ENCODE data around the gene TAP2.
A peak's percentile ranks its signal among the peaks of the same experiment; 100 is the strongest.
"Not testable (repeated sequence)": the region's sequence is repeated elsewhere in the genome, so short reads cannot be mapped to it uniquely, and the experiment has no call there.

TAP2 gene

GRCh38 chr6:32838114-32838958 is at the start of gene TAP2:
TAP2 (minus strand) TSS chr6:32838739; CDS start chr6:32838233, 506 bp downstream.
- DNase-seq (ENCODE audit: low read depth) = peak; percentile 74

GRCh38 chr6:32887616-32888015 is 49.1 kb upstream of the TAP2 start:
- no peak for DNase-seq (ENCODE audit: low read depth)

- peak; percentile 84 for DNase-seq (ENCODE audit: low read depth)
These were observed 48.3 kb upstream of the TAP2 start for GRCh38 chr6:32886681-32887383.

DNA sequence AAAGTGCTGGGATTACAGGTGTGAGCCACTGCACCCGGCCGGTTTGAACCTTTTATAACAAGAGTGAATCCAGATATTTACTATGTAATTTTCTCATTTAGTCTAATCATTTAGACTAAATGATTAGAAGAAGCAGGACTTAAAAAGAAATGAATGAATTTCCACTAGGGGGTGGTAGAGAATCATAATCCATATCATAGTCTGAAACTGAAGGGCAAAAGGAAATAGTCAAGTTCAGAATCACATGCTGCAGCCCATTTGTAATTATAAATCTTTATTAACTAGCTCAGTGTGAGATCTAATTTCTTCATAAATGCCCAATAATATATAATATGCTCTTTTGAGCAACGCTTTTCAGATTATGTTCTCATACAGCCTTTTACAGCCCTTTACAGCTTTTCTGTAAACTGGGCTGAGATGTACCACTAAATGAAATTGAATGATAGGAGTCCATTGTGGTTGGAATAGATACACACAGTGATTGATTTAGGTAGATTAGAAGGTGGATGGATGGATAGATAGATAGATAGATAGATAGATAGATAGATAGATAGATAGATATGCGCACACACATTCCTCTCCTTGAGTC is 47.3 kb upstream of the TAP2 start:
- peak; percentile 53 for DNase-seq (ENCODE audit: low read depth)

DNA sequence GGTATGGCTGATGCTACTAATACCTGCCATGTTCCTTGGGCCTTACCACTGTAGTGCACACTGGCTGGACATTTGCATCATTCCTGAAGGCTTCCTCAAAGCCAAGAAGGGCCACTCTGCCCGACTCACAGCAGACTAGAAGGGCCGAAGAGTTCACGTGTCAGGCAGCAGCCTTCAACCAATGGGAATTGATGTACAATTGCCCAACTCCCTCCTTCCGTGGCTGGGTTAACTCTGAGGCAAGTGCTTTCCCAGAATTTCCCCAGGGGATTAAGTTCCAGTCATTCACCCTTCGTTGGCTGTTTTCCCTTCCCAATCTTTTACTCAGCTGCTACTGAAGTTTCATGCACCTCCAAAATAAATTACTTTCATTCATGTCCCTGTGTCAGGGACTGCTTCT is 45.2 kb upstream of the TAP2 start:
- DNase-seq (ENCODE audit: low read depth) = no peak

DNA sequence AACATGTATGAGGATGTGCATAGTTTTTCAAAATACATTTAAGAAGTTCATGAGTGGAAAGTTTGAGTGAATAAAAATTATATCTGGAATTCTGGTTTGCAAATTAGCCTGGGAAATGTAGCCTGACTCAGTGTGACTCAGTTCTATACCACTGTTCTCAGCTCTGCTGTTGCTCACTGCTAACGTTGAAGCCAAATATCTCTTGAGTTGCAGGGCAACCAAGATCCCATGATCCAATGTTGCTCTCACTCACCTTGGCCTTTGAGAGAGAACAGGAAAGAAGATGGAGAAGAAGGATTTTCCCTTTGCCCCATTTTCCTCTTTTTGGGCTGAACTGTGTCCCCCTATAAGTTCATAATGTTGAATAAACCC is 44.3 kb upstream of the TAP2 start:
- DNase-seq (ENCODE audit: low read depth) = peak; percentile 61

DNA sequence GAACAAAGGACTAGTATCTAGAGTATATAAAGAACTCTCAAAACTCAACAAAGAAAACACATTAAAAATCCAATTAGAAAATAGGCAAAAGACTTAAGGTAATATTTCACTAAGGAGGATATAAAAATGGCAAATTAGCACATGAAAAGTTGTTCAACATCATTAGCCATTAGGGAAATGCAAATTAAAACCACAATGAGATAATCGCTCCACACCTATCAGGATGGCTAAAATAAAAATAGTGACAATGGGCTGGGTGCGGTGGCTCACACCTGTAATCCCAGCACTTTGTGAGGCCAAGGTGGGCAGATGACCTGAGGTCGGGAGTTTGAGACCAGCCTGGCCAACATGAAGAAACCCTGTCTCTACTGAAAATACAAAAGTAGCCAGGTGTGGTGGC is 42.4 kb upstream of the TAP2 start:
- DNase-seq (ENCODE audit: low read depth) = not testable (repeated sequence)

GRCh38 chr6:32879691-32880090 is 41.2 kb upstream of the TAP2 start:
- no peak for DNase-seq (ENCODE audit: low read depth)

- DNase-seq (ENCODE audit: low read depth) = no peak
These were observed 38.1 kb upstream of the TAP2 start for GRCh38 chr6:32876603-32877002.

GRCh38 chr6:32873947-32874346 is 35.4 kb upstream of the TAP2 start:
- not testable (repeated sequence) for DNase-seq (ENCODE audit: low read depth)

- peak; percentile 53 for DNase-seq (ENCODE audit: low read depth)
These were observed 29.8 kb upstream of the TAP2 start for GRCh38 chr6:32868257-32868788.

- no peak for DNase-seq (ENCODE audit: low read depth)
These were observed 29.2 kb upstream of the TAP2 start for GRCh38 chr6:32867554-32868256.

DNA sequence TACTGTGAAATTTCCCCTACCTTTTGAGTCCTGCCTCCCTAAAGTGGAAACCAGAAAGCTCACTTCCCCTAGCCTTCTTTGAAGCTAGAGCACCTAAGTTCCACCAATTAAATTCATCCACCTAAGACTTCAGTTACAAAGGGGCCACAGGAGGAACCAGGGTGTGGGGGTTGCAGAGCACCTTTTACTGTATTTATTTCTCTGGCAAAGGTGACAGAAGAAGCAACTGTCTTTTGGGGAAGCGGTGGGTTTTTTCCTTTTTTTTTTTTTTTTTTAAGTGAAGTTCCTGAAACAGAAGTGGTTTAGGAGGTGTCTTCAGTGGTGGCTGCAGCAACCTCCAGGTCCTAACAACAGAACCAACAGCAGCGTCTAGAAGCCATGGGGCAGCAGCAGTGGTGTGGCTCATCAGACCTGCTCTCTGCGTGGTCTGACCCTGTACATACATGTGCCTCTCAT is 28.5 kb upstream of the TAP2 start:
- DNase-seq (ENCODE audit: low read depth) = no peak

GRCh38 chr6:32865724-32866443 is 27.3 kb upstream of the TAP2 start:
- no peak for DNase-seq (ENCODE audit: low read depth)

DNA sequence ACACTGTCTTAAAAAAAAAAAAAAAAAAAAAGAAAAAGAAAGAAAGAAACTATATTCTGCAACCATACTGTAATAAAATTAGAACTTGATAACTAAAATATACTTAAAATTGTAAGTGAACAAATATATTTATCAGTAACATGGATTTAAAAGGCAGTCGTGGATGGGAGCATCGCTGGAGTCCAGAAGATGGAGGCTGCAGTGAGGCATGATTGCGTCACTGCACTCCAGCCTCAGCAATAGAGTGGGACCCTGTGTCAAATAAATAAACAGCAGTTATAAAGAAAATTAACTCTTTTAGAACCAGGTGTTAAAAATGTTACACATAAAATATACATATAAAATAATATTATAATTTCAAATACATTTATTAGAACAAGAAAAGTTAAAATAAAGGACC is 24.2 kb upstream of the TAP2 start:
- DNase-seq (ENCODE audit: low read depth) = no peak

DNA sequence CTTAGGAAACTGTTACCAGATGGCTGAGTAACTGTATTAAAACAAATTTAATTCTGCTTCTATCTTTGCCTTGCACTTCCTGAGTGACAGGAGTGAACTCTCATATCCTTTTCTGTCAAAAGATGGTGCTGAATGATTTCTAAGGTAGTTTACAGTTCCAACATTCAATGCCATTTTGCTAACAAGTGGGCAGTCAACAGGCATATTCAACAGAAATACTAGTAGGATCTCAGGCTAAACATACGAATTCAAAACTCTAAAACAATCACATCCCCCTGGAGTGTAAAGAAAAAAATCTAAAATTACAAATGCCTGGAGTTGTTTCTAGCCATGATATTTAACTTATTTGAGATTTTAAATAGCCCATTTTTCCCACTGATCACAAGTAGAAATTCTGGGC is 22.1 kb upstream of the TAP2 start:
- DNase-seq (ENCODE audit: low read depth) = no peak

DNA sequence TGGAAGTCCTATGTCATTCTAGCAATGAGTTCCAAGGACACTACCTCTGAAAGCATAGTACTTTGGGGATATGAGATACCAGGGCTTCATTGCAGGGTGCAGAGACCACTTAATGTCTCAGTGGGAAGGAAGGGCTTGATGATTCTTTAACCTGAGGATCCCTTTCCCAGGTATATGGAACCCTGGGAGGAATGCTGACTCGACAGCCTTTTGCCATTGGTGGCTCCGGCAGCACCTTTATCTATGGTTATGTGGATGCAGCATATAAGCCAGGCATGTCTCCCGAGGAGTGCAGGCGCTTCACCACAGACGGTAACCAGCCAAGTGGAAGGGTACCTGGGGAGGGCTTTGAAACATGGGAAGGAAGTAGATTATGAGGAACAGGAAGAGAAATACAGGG is 19.7 kb upstream of the TAP2 start:
- DNase-seq (ENCODE audit: low read depth) = no peak

DNA sequence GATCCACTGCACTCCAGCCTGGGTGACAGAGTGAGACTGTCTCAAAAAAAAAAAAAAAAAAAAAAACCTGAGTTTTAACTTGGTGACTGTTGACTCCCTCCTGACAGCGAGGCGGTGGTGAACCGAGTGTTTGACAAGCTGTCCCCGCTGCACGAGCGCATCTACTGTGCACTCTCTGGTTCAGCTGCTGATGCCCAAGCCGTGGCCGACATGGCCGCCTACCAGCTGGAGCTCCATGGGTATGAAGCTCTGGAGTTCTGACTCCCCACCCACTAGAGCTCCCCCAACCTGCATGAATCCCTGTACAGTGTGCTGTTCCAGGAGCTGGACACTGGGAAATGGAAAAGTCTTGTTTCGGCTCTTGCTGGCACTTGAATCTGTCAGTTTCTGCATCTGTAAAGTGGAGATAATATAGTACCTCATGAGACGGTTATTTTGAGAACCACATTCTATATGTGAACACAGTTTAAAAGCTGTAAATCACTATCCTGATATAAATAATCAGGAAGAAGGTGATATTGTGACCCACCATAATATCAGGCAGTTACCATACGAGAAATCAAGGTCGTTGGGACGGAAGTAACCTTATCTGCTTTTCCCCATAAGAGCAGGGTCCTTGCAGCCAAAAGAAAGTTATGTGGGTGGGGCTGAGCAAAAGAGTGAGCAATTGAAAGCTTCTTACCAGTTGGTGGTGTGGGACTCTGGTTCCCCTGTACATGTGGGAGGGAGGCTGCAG is 18.8 kb upstream of the TAP2 start:
- DNase-seq (ENCODE audit: low read depth) = no peak

DNA sequence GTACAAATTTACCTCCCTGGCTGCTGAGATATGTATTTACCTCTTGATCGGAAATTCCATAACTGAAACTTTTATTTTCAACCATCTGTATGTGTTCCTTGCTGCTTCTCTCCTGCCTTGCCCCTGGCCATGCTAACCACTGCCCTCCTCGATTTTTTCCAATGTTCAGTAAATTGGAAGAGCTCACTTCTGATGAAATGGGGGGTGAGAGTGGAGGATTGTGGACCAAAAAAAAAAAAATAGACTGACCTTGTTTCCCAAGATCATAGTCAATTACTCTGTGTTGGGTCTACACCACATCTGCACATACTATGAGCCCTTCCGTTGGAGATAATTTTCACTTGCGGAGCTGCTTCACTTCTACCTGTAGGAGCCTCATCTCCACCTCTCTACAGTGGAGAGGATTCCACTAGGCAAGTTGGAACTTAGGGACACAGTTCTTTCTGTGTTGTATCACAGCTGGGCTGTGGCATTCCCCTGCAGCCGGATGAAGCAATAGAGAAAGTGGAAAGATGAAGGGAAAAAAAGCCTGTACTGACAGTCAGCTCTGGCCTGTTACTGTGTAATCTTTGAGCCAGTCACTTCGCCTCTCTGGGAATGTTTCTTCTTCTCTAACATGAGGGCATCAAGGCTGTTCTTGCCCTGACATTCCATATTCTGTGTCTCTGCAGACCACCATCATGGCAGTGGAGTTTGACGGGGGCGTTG is 17.1 kb upstream of the TAP2 start:
- no peak for DNase-seq (ENCODE audit: low read depth)

Data from HS-5 (cell line).